A673 (cell line): Measurements from ENCODE around the gene CCDC43.

Source experiments
- EZH2 ChIP-seq: fragments of 200-600 bp; sonication (generic); IDR thresholded peaks from 2 replicates; pipeline ENCODE4 v1.6.1; 2017; ENCODE audit warnings: borderline replicate concordance, low read depth, mild to moderate bottlenecking, mixed read lengths, antibody characterized with exemption, low read length; ENCODE audit not compliant: poor library complexity, severe bottlenecking
- TF ChIP-seq, protein P1 (sequence below): fragments of 300-800, 200-600 bp; sonication (generic); conservative IDR thresholded peaks from 2 replicates; pipeline ENCODE4 v1.5.1; 2017; ENCODE audit warnings: low read depth, mild to moderate bottlenecking, antibody characterized with exemption, low read length, moderate library complexity, mixed read lengths

DNA sequence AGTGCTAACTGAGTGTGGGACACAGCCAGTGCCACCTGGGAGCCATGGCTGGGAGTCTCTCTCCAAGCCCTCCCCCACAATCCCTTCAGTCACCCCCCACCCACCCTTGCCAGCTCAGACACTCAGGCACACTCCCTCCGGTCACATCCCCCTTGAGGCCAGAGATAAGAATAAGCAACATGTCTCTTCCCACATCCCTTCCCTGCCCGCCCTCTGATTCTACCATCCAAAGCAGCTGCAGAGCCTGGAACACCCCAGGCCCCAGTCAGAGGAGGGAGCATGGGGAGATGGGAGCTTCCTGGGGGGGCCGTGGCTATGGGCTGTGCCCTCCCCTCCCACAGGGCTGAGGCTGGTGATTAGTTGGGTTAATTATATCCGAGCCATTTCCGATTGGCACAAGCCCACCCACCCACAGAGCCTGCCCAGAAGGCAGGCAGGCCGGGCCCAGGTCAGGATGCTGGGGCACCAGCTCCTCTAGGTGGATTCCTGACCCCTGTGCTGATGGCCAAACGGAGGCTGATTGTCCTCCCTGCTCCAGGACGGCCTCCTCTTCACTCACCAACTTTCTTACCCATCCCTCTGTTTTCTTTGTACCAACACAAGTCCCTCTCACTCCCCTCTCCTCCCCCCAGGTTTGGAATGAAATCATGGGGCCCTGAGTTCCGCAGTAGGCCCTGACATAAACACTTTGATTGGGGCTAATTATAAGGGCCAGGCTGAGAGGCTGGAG, 61.9 kb downstream of the CCDC43 start:
- no peak for TF ChIP-seq EZH2
- TF ChIP-seq, protein P1, sequence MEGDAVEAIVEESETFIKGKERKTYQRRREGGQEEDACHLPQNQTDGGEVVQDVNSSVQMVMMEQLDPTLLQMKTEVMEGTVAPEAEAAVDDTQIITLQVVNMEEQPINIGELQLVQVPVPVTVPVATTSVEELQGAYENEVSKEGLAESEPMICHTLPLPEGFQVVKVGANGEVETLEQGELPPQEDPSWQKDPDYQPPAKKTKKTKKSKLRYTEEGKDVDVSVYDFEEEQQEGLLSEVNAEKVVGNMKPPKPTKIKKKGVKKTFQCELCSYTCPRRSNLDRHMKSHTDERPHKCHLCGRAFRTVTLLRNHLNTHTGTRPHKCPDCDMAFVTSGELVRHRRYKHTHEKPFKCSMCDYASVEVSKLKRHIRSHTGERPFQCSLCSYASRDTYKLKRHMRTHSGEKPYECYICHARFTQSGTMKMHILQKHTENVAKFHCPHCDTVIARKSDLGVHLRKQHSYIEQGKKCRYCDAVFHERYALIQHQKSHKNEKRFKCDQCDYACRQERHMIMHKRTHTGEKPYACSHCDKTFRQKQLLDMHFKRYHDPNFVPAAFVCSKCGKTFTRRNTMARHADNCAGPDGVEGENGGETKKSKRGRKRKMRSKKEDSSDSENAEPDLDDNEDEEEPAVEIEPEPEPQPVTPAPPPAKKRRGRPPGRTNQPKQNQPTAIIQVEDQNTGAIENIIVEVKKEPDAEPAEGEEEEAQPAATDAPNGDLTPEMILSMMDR, result no peak
